ENCODE measurements around the gene DSCAML1. TPM values are rescaled to one million over a fixed set of nuclear protein-coding genes. Genes with fewer than 3 reads are reported as not detected.

Gene DSCAML1
- total RNA-seq, 2 experiments from 2014 or later: 0.13 to 0.29 TPM

DNA sequence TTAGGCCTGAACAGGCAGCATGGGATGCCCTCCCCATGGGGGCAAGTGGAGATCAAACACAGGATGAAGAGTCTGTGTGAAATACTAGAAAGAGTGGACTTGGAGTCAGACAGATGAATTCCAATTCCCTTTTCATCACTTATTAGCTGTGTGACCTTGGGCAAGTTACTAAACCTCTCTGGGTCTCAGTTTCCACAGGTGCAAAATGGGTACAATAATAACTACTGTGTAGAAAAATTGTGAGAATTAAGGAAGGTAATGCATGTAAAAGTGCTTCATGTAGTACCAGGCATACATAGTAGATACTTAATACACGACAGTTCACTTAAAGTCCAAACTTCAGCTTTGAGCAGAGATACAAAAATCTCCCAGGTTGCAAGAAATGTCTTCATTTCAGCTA, 176.4 kb downstream of the DSCAML1 start:
- no peak for ATAC-seq
- intact Hi-C loops (cut with micrococcal nuclease): loop anchor here (5.0 kb wide), 1 partner anchor 193 kb away; no protein-coding TSS in a partner anchor

DNA sequence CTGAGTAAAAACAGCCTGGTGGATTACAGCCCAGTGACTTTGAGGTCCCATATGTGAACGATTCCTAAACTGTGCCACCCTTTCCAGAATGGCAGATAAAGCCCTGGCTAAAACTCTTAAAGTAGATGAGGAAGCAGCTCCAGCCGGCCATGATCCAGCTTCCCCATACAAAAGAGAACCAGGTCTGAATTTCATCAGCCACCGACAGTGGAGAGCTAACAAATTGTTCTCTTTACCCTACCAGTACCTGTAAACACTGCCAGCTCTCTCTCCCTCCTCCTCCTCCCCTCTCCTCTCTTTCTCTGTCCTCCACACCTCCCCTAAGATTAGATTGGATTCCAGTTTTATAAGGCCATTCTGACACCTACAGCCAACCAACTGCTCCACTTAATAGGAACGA, 176.9 kb downstream of the DSCAML1 start:
- no peak for DNase-seq
- ChIA-PET POLR2A (no interaction called here), CTCF (interaction anchor here (2.0 to 7.2 kb wide), 2 partner anchors 9 to 195 kb away, joined by 6 to 100 read pairs; no protein-coding TSS in a partner anchor)

More for the DNA sequence above, 176.4 kb downstream of the DSCAML1 start:
- TF ChIP-seq, protein P1, sequence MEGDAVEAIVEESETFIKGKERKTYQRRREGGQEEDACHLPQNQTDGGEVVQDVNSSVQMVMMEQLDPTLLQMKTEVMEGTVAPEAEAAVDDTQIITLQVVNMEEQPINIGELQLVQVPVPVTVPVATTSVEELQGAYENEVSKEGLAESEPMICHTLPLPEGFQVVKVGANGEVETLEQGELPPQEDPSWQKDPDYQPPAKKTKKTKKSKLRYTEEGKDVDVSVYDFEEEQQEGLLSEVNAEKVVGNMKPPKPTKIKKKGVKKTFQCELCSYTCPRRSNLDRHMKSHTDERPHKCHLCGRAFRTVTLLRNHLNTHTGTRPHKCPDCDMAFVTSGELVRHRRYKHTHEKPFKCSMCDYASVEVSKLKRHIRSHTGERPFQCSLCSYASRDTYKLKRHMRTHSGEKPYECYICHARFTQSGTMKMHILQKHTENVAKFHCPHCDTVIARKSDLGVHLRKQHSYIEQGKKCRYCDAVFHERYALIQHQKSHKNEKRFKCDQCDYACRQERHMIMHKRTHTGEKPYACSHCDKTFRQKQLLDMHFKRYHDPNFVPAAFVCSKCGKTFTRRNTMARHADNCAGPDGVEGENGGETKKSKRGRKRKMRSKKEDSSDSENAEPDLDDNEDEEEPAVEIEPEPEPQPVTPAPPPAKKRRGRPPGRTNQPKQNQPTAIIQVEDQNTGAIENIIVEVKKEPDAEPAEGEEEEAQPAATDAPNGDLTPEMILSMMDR (IDR thresholded peaks at IDR 0.05): no peak
- Mint-ChIP-seq H3K9me3 (peaks cover 5% of the 10 kb centered on the region), H3K27me3 (peaks cover 1% of the 10 kb centered on the region), H3K27ac (no peak overlapping the region), H3K4me1 (ENCODE audit: low read depth) (no peaks in the 10 kb centered on the region), H3K36me3 (ENCODE audit: low read depth) (no peaks in the 10 kb centered on the region), H3K4me3 (no peak overlapping the region)
- no peak for DNase-seq
- POLR2A ChIA-PET: no interaction called here
- CTCF ChIA-PET: interaction anchor here (0.7 to 7.2 kb wide), 20 partner anchors 8 to 204 kb away, joined by 3 to 100 read pairs (median 4); no protein-coding TSS in a partner anchor

DNA sequence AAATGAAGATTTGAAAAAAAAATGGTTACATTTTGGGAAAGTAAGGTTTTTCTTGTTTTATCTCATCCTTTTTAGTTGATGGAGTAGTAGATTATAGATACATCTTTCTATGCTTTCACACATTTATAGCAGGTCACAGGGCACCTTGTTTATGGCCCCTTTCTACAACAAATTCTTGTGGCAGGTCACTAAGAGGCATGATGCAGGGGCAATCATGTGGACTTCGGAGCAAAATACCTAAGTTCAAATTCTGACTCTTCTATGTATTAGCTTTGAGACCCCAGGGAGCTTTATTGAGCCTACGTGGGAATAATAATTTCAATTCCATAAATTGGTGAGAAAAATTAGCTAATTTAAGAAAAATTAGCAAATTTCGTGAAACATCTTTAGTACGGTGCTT, 177.4 kb downstream of the DSCAML1 start:
- DNase-seq (no peak), ATAC-seq (no peak)
- TF ChIP-seq, protein P1 (IDR thresholded peaks at IDR 0.05): no peak
- Mint-ChIP-seq H3K27me3 (peaks cover 5% of the 10 kb centered on the region), H3K36me3 (ENCODE audit: low read depth) (no peaks in the 10 kb centered on the region), H3K9me3 (peaks cover 5% of the 10 kb centered on the region), H3K4me3 (no peak overlapping the region), H3K27ac (no peak overlapping the region), H3K4me1 (ENCODE audit: low read depth) (no peaks in the 10 kb centered on the region)
- intact Hi-C loops (cut with micrococcal nuclease): loop anchor here (5.0 kb wide), 1 partner anchor 192 kb away; no protein-coding TSS in a partner anchor
- POLR2A ChIA-PET: no interaction called here
- CTCF ChIA-PET: interaction anchor here (7.2 kb wide), 1 partner anchor 195 kb away, joined by 100 read pairs; no protein-coding TSS in a partner anchor

More for the DNA sequence above, 176.9 kb downstream of the DSCAML1 start:
- ATAC-seq: no peak
- no peaks in the 10 kb centered on the region for H3K36me3 Mint-ChIP-seq (ENCODE audit: low read depth)
- H3K4me3 Mint-ChIP-seq: no peak overlapping the region
- H3K27ac Mint-ChIP-seq: no peak overlapping the region
- intact Hi-C loops (cut with micrococcal nuclease): loop anchor here (5.0 kb wide), 1 partner anchor 193 kb away; no protein-coding TSS in a partner anchor
- peaks cover 5% of the 10 kb centered on the region for H3K9me3 Mint-ChIP-seq
- no peaks in the 10 kb centered on the region for H3K4me1 Mint-ChIP-seq (ENCODE audit: low read depth)
- H3K27me3 Mint-ChIP-seq: peaks cover 1% of the 10 kb centered on the region
- TF ChIP-seq, protein P1 (IDR thresholded peaks at IDR 0.05): no peak

DNA sequence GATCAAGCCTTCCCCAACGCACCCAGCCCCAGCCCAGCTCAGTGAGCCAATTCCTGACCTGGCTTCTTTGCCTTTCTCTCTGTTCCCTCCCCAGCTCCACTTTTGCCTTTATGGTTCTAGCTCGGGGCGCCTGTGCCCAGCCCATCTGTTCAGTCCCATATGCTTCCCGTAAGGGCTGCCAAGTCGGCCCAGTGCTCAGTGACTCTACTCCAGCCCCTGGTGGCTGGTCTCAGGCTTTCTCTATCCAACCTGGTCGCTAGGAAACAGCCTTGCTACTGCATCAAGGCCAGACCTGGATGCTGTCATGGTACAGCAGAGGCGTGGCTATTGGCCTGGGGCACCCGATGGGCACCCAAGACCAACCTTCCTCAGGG, 178.0 kb downstream of the DSCAML1 start:
- intact Hi-C loops (cut with micrococcal nuclease): no loop called here
- H3K27me3 Mint-ChIP-seq: peaks cover 6% of the 10 kb centered on the region
- DNase-seq (no peak), ATAC-seq (no peak)
- no peak overlapping the region for H3K27ac Mint-ChIP-seq
- H3K4me1 Mint-ChIP-seq (ENCODE audit: low read depth): no peaks in the 10 kb centered on the region
- ChIA-PET CTCF (interaction anchor here (7.2 kb wide), 1 partner anchor 194 kb away, joined by 100 read pairs; no protein-coding TSS in a partner anchor), POLR2A (no interaction called here)
- H3K4me3 Mint-ChIP-seq: no peak overlapping the region
- peaks cover 5% of the 10 kb centered on the region for H3K9me3 Mint-ChIP-seq
- H3K36me3 Mint-ChIP-seq (ENCODE audit: low read depth): no peaks in the 10 kb centered on the region
- TF ChIP-seq, protein P1 (IDR thresholded peaks at IDR 0.05): no peak

DNA sequence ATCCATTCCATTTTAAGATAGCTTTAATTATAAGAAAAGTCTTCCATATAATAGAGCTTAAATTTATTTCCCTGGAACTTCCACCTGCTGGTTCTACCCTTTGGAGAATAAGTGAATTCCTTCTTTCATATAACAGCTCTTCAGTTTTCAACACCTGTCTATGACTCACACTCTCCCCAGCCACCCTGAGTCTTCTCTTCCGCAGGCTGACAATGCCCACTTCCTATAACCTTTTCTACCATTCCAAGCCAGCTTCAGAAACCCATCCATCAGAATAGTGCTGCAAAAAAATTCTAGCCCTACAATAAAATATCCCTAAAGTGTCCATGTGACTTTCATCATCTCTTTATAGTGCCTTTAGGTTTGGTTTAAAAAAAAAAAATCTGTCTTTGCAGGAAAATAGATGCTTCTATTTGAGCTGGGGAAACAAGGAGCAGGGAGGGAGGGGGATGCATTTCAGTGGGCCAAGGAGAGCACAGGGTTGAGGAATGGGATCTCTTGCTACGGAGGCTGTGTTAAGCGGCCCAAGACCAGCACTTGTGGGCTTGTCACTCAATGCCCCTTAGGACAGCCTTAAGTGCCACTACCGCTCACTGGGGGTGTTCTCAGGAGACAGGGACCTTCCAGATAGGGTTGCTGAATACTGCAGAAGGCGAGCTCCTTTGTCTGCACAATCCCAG, 178.6 kb downstream of the DSCAML1 start:
- H3K4me1 Mint-ChIP-seq (ENCODE audit: low read depth): no peaks in the 10 kb centered on the region
- no peaks in the 10 kb centered on the region for H3K36me3 Mint-ChIP-seq (ENCODE audit: low read depth)
- H3K27ac Mint-ChIP-seq: no peak overlapping the region
- POLR2A ChIA-PET: no interaction called here
- TF ChIP-seq, protein P1 (IDR thresholded peaks at IDR 0.05): no peak
- H3K9me3 Mint-ChIP-seq: peaks cover 5% of the 10 kb centered on the region
- intact Hi-C loops (cut with micrococcal nuclease): no loop called here
- ATAC-seq: no peak
- CTCF ChIA-PET: interaction anchor here (0.6 to 7.2 kb wide), 2 partner anchors 193 to 230 kb away, joined by 3 to 100 read pairs; no protein-coding TSS in a partner anchor
- no peak overlapping the region for H3K4me3 Mint-ChIP-seq
- DNase-seq: no peak
- peaks cover 6% of the 10 kb centered on the region for H3K27me3 Mint-ChIP-seq
